ENCODE results near the gene PSD4.

PSD4 gene

GRCh38 chr2:113186433-113186796, 12.6 kb downstream of the PSD4 start:
- H3K18ac ChIP-seq (ENCODE audit: low read depth in 1 of 2, low read length in 2 of 2): no peak overlapping the region
- no peaks in the 10 kb centered on the region for H3K27me3 ChIP-seq (ENCODE audit: control insufficient read depth in 1 of 2, insufficient read depth in 1 of 2, low read length in 2 of 2)
- no peak overlapping the region for H4K91ac ChIP-seq (ENCODE audit: low read length)
- no peaks in the 10 kb centered on the region for H3K79me1 ChIP-seq (replicated peaks; ENCODE audit: low read length, poor library complexity, severe bottlenecking)
- H3K9me3 ChIP-seq (ENCODE audit: control insufficient read depth, low read length): no peaks in the 10 kb centered on the region
- H3K14ac ChIP-seq (ENCODE audit: low read length in 2 of 2): no peak overlapping the region
- H3K23ac ChIP-seq (ENCODE audit: low read length in 2 of 2): no peak overlapping the region
- no peak for DNase-seq
- no peak overlapping the region for H3K4ac ChIP-seq (ENCODE audit: low read depth in 1 of 2, low read length in 2 of 2)
- H2AK5ac ChIP-seq (ENCODE audit: low read length, severe bottlenecking): no peak overlapping the region
- no peak overlapping the region for H2BK15ac ChIP-seq (ENCODE audit: low read depth, poor library complexity, severe bottlenecking)
- H3K9ac ChIP-seq (ENCODE audit: low read length): no peak overlapping the region
- no peak overlapping the region for H2BK5ac ChIP-seq (ENCODE audit: low read depth, low read length, poor library complexity, severe bottlenecking)
- 83% methylated on average over 5 of the region's 5 CpGs for WGBS
- no peak overlapping the region for H3K4me2 ChIP-seq (ENCODE audit: low read length, poor library complexity, severe bottlenecking)
- H3K4me1 ChIP-seq (ENCODE audit: control insufficient read depth, insufficient read depth, low read depth, low read length): peaks cover 4% of the 10 kb centered on the region
- H3K36me3 ChIP-seq (ENCODE audit: control insufficient read depth in 1 of 2, insufficient read depth in 2 of 2, low read depth in 1 of 2, low read length in 2 of 2): peaks cover 0 to 13% of the 10 kb centered on the region in 2 experiments
- H4K8ac ChIP-seq (ENCODE audit: low read length): no peak overlapping the region
- no peak overlapping the region for H2AFZ ChIP-seq (ENCODE audit: low read depth, low read length)
- no peak overlapping the region for H2BK120ac ChIP-seq (ENCODE audit: low read depth, low read length)
- no peak overlapping the region for H3K27ac ChIP-seq (ENCODE audit: low read length, poor library complexity, severe bottlenecking)
- H3K4me3 ChIP-seq (ENCODE audit: insufficient read depth in 1 of 2, low read depth in 1 of 2, low read length in 2 of 2): no peak overlapping the region
- H2BK12ac ChIP-seq (ENCODE audit: low read length in 2 of 2): no peak overlapping the region

- H2BK5ac ChIP-seq (ENCODE audit: low read depth, low read length, poor library complexity, severe bottlenecking): no peak overlapping the region
Measured at GRCh38 chr2:113187771-113188170, 14.0 kb downstream of the PSD4 start.

GRCh38 chr2:113190871-113191270, 17.1 kb downstream of the PSD4 start:
- H3K18ac ChIP-seq (ENCODE audit: low read depth in 1 of 2, low read length in 2 of 2): no peak overlapping the region
- no peak overlapping the region for H2BK120ac ChIP-seq (ENCODE audit: low read depth, low read length)
- no peak overlapping the region for H2AK5ac ChIP-seq (ENCODE audit: low read length, severe bottlenecking)
- no peak overlapping the region for H3K23ac ChIP-seq (ENCODE audit: low read length in 2 of 2)
- no peaks in the 10 kb centered on the region for H3K79me1 ChIP-seq (replicated peaks; ENCODE audit: low read length, poor library complexity, severe bottlenecking)
- H4K91ac ChIP-seq (ENCODE audit: low read length): no peak overlapping the region
- H2BK15ac ChIP-seq (ENCODE audit: low read depth, poor library complexity, severe bottlenecking): no peak overlapping the region
- 88% methylated on average over 1 of the region's 1 CpG for WGBS
- DNase-seq: no peak
- no peaks in the 10 kb centered on the region for H3K9me3 ChIP-seq (ENCODE audit: control insufficient read depth, low read length)
- H3K14ac ChIP-seq (ENCODE audit: low read length in 2 of 2): no peak overlapping the region
- no peak overlapping the region for H2AFZ ChIP-seq (ENCODE audit: low read depth, low read length)
- no peak overlapping the region for H3K27ac ChIP-seq (ENCODE audit: low read length, poor library complexity, severe bottlenecking)
- no peak overlapping the region for H2BK5ac ChIP-seq (ENCODE audit: low read depth, low read length, poor library complexity, severe bottlenecking)
- H3K9ac ChIP-seq (ENCODE audit: low read length): no peak overlapping the region
- no peak overlapping the region for H2BK12ac ChIP-seq (ENCODE audit: low read length in 2 of 2)
- peaks cover 0 to 11% of the 10 kb centered on the region in 2 experiments for H3K36me3 ChIP-seq (ENCODE audit: control insufficient read depth in 1 of 2, insufficient read depth in 2 of 2, low read depth in 1 of 2, low read length in 2 of 2)
- H3K4me3 ChIP-seq (ENCODE audit: insufficient read depth in 1 of 2, low read depth in 1 of 2, low read length in 2 of 2): no peak overlapping the region
- no peaks in the 10 kb centered on the region for H3K4me1 ChIP-seq (ENCODE audit: control insufficient read depth, insufficient read depth, low read depth, low read length)
- H3K4ac ChIP-seq (ENCODE audit: low read depth in 1 of 2, low read length in 2 of 2): no peak overlapping the region
- H3K4me2 ChIP-seq (ENCODE audit: low read length, poor library complexity, severe bottlenecking): no peak overlapping the region
- H4K8ac ChIP-seq (ENCODE audit: low read length): no peak overlapping the region
- H3K27me3 ChIP-seq (ENCODE audit: control insufficient read depth in 1 of 2, insufficient read depth in 1 of 2, low read length in 2 of 2): no peaks in the 10 kb centered on the region

More at GRCh38 chr2:113187771-113188170, 14.0 kb downstream of the PSD4 start:
- Histone ChIP-seq H2AFZ (ENCODE audit: low read depth, low read length) (no peak overlapping the region), H3K9ac (ENCODE audit: low read length) (no peak overlapping the region), H3K79me1 (replicated peaks; ENCODE audit: low read length, poor library complexity, severe bottlenecking) (no peaks in the 10 kb centered on the region), H3K4me2 (ENCODE audit: low read length, poor library complexity, severe bottlenecking) (no peak overlapping the region), H3K27me3 (ENCODE audit: control insufficient read depth in 1 of 2, insufficient read depth in 1 of 2, low read length in 2 of 2) (no peaks in the 10 kb centered on the region), H3K18ac (ENCODE audit: low read depth in 1 of 2, low read length in 2 of 2) (no peak overlapping the region), H2BK15ac (ENCODE audit: low read depth, poor library complexity, severe bottlenecking) (no peak overlapping the region), H3K4me1 (ENCODE audit: control insufficient read depth, insufficient read depth, low read depth, low read length) (peaks cover 4% of the 10 kb centered on the region), H3K36me3 (ENCODE audit: control insufficient read depth in 1 of 2, insufficient read depth in 2 of 2, low read depth in 1 of 2, low read length in 2 of 2) (peaks cover 0 to 13% of the 10 kb centered on the region in 2 experiments), H2AK5ac (ENCODE audit: low read length, severe bottlenecking) (no peak overlapping the region), H3K9me3 (ENCODE audit: control insufficient read depth, low read length) (no peaks in the 10 kb centered on the region), H3K4ac (ENCODE audit: low read depth in 1 of 2, low read length in 2 of 2) (no peak overlapping the region), H4K8ac (ENCODE audit: low read length) (no peak overlapping the region), H3K23ac (ENCODE audit: low read length in 2 of 2) (no peak overlapping the region), H3K27ac (ENCODE audit: low read length, poor library complexity, severe bottlenecking) (no peak overlapping the region), H2BK12ac (ENCODE audit: low read length in 2 of 2) (no peak overlapping the region), H3K14ac (ENCODE audit: low read length in 2 of 2) (no peak overlapping the region), H2BK120ac (ENCODE audit: low read depth, low read length) (no peak overlapping the region), H4K91ac (ENCODE audit: low read length) (no peak overlapping the region), H3K4me3 (ENCODE audit: insufficient read depth in 1 of 2, low read depth in 1 of 2, low read length in 2 of 2) (no peak overlapping the region)
- no peak for DNase-seq
- 87% methylated on average over 4 of the region's 6 CpGs for WGBS

GRCh38 chr2:113192459-113193100, 18.8 kb downstream of the PSD4 start:
- Histone ChIP-seq H2AFZ (ENCODE audit: low read depth, low read length) (no peak overlapping the region), H3K36me3 (ENCODE audit: control insufficient read depth in 1 of 2, insufficient read depth in 2 of 2, low read depth in 1 of 2, low read length in 2 of 2) (peaks cover 0 to 11% of the 10 kb centered on the region in 2 experiments), H4K91ac (ENCODE audit: low read length) (no peak overlapping the region), H3K79me1 (replicated peaks; ENCODE audit: low read length, poor library complexity, severe bottlenecking) (no peaks in the 10 kb centered on the region), H3K4me1 (ENCODE audit: control insufficient read depth, insufficient read depth, low read depth, low read length) (no peaks in the 10 kb centered on the region), H3K18ac (ENCODE audit: low read depth in 1 of 2, low read length in 2 of 2) (no peak overlapping the region), H2BK120ac (ENCODE audit: low read depth, low read length) (no peak overlapping the region), H3K4me3 (ENCODE audit: insufficient read depth in 1 of 2, low read depth in 1 of 2, low read length in 2 of 2) (no peak overlapping the region), H3K27ac (ENCODE audit: low read length, poor library complexity, severe bottlenecking) (no peak overlapping the region), H2AK5ac (ENCODE audit: low read length, severe bottlenecking) (no peak overlapping the region), H3K4me2 (ENCODE audit: low read length, poor library complexity, severe bottlenecking) (no peak overlapping the region), H3K9me3 (ENCODE audit: control insufficient read depth, low read length) (no peaks in the 10 kb centered on the region), H3K9ac (ENCODE audit: low read length) (no peak overlapping the region), H4K8ac (ENCODE audit: low read length) (no peak overlapping the region), H3K23ac (ENCODE audit: low read length in 2 of 2) (no peak overlapping the region), H2BK5ac (ENCODE audit: low read depth, low read length, poor library complexity, severe bottlenecking) (no peak overlapping the region), H3K14ac (ENCODE audit: low read length in 2 of 2) (no peak overlapping the region), H2BK15ac (ENCODE audit: low read depth, poor library complexity, severe bottlenecking) (no peak overlapping the region), H3K4ac (ENCODE audit: low read depth in 1 of 2, low read length in 2 of 2) (no peak overlapping the region), H3K27me3 (ENCODE audit: control insufficient read depth in 1 of 2, insufficient read depth in 1 of 2, low read length in 2 of 2) (no peaks in the 10 kb centered on the region), H2BK12ac (ENCODE audit: low read length in 2 of 2) (no peak overlapping the region)
- no peak for DNase-seq
- 62% methylated on average over 7 of the region's 7 CpGs for WGBS

All from mesenchymal stem cell (in vitro differentiated cells and primary cell).